HuH-7.5 (cell line): Measurements from ENCODE around the gene MFAP3.
"Not testable (repeated sequence)": the region's sequence is repeated elsewhere in the genome, so short reads cannot be mapped to it uniquely, and the experiment has no call there.

ENCODE experiments used
- DNase-seq: peaks from one replicate; pipeline ENCODE4 v3.0.0; 2011; ENCODE audit warnings: low spot score

MFAP3 gene

DNA sequence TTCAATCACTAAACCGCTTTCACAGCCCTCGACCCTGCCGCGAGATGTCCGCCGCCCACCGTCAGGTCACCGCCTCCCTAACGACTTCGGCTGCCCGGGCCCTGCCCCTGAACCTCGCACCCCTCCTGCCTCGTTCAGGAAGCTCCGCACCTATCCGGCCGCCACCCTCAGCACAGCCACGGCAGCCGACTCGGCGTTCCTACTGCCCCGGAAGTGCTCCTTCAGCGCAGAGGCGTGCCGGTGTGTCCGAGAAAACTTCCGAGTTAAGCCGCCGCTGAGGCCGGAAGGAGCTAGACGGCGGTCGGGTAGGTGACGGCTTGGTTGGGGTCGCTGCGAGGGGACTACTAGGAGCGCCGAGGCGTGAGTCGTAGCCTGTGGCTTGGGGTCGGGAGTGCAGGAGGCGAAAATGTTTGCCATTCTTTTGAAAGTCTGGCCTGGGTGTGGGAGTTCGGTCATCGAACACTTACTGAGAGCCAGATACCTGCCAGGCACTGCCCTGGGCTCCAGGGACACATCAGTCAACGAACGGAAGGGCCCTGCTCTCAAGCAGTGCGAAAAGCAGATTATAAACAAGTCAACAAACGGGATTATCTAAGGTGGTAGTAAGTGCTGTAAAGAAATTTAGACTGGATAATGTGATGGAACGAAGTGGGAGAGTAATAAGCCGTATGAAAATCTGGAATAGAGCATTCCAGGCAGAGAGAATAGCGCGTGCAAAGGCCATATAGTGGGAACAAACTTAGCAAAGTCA is at the start of gene MFAP3, which contains the start of gene FAM114A2:
MFAP3 (plus strand) TSS at position 261 of the 751 bp plus-strand sequence. CDS start 10,756 bp downstream, outside the sequence.
FAM114A2 (minus strand) TSS at position 204 of the 751 bp plus-strand sequence. CDS start 3,957 bp downstream, outside the sequence.
- DNase-seq = peak; percentile 83

GRCh38 chr5:153991168-153991567 is 47.6 kb upstream of the MFAP3 start:
- no peak for DNase-seq

GRCh38 chr5:153998010-153998409 is 40.8 kb upstream of the MFAP3 start:
- no peak for DNase-seq

DNA sequence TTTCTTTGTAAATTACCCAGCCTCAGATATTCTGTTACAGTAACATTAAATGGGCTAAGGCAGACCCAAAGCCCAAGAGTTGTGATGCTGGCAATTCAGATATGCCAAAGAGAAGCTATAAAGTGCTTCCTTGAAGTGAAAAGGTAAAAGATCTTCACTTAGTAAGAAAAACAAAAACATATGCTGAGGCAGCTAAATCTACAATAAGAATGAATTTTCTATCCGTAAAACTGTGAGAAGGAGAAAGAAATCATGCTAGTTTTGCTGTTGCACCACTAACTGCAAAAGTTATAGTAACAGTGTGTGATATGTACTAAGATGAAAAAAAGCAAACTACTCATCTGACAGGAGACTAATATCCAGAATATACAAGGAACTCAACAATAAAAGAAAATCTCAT is 40.0 kb upstream of the MFAP3 start:
- DNase-seq = no peak

GRCh38 chr5:153999995-154000394 is 38.8 kb upstream of the MFAP3 start:
- no peak for DNase-seq

DNA sequence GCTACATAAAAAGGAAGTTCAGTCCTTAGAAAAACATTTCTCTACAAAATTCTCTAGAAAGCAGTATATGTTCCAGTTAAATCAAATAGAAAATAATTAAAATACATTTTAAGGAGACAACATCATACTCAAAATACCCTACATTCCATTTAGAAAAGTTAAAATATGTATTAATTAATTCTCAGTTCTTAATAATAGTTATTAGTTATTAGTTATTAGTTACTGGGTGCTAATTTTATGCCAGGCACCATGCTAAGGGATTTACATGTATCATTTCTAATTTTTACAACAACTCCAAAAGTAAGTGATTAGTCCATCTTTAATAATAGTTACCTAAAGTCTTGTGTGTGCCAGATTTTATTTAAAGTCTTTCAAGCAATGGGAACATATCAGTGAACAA is 38.1 kb upstream of the MFAP3 start:
- no peak for DNase-seq

GRCh38 chr5:154002093-154002492 is 36.7 kb upstream of the MFAP3 start:
- no peak for DNase-seq

GRCh38 chr5:154002511-154003020 is 36.2 kb upstream of the MFAP3 start:
- DNase-seq = no peak

GRCh38 chr5:154005648-154006047 is 33.1 kb upstream of the MFAP3 start:
- DNase-seq = no peak

- DNase-seq = no peak
Measured at GRCh38 chr5:154010660-154011059, 28.1 kb upstream of the MFAP3 start.

GRCh38 chr5:154015071-154015693 is 23.6 kb upstream of the MFAP3 start:
- no peak for DNase-seq

DNA sequence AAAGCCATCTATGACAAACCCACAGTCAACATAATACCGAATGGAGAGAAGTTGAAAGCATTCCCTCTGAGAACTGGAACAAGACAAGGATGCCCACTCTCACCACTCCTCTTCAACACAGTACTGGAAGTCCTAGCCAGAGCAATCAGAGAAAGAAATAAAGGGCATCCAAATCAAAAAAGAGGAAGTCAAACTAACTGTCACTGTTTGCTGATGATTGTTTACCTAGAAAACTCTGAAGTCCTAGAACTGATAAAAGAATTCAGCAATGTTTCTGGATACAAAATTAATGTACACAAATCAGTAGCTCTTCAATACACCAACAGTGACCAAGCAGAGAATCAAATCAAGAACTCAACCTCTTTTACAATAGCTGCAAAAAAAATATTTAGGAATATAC is 19.8 kb upstream of the MFAP3 start:
- DNase-seq = not testable (repeated sequence)

- no peak for DNase-seq
Measured at GRCh38 chr5:154025951-154026350, 12.8 kb upstream of the MFAP3 start.

DNA sequence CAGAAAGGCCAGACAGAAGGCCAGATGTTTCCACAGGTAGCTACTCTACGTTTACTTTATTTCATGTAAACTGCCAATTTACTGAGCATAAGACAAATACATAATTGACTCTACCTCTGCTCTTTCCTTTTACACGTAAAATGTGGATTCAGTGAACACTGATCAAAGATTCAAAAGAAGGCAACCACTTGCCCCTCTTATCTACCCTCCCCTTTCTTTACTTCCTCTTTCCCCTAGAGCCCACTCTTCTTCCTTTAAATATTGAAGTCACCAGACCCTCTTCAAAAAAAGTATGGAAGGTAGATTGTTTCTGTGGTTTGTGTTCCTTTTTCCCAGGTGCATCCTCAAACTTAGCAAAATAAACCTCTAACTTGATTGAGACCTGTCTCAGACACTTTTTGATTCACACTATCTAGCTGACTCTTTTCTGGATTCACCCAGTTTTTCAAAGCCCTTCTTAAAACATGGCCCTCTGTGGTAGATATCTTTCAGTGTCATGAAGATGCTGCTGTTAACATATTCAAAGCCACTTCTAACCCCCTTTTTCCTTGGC is 6.8 kb upstream of the MFAP3 start:
- DNase-seq = no peak

- no peak for DNase-seq
Measured at GRCh38 chr5:154034944-154035343, 3.8 kb upstream of the MFAP3 start.

- DNase-seq = no peak
Measured at GRCh38 chr5:154038261-154038706, 483 bp upstream of the MFAP3 start.

DNA sequence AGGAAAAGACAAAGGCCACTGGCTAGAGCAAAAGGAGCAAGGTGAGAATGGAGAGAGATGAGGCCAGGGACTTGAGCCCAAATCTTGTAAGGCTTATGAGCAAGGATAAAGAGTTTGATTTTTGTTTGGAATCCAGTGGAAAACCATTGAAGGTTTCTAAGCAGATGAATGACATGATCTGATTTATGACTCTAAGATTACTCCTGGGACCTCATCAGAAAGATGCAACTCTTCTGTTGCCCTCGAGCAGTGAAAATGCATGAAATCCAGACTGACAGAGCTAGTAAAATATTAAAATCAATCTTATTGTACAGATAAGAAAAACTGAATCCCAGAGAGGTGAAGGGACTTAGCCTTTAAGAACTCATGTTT is 677 bp downstream of the MFAP3 start:
- DNase-seq = no peak

DNA sequence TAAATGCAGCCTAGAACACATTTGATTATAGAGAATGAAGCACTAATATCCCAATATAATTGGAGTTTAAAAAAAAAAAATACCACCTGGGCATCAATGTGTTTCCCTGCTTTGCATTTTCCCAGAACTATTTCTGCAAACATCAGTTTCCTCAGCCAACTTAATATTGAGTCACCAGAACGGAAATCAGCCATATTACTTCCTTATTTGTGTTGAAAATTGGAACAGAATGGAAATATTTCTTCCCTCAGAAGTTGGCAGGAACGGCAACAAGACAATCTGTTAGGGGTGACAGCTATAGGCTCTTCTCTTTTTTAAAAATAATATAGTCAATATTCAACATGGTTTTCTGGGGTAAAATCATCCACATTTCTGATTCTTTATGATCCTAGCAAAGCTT is 4.0 kb downstream of the MFAP3 start:
- DNase-seq = no peak

DNA sequence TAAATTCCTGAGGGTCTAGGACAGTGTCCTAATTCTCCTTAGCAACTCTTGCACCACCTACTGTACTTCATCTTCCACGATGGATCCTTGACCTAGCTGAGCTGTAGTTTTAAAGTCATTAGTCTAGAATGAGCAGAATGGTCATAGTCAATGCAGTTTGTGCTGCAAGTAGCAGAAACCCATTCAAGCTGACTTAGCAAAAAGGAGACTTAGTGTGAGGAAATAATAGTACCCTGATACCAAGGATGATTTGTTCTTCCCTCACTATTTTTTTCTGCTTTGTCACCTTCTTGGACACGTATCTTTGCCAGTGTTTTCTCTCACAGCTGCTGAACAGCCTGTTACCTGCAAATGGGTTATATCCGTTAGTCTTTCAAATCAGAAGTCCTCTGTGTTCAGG is 5.3 kb downstream of the MFAP3 start:
- DNase-seq = no peak

GRCh38 chr5:154044581-154044980 is 5.8 kb downstream of the MFAP3 start:
- DNase-seq = no peak

GRCh38 chr5:154046486-154046885 is 7.7 kb downstream of the MFAP3 start:
- no peak for DNase-seq

DNA sequence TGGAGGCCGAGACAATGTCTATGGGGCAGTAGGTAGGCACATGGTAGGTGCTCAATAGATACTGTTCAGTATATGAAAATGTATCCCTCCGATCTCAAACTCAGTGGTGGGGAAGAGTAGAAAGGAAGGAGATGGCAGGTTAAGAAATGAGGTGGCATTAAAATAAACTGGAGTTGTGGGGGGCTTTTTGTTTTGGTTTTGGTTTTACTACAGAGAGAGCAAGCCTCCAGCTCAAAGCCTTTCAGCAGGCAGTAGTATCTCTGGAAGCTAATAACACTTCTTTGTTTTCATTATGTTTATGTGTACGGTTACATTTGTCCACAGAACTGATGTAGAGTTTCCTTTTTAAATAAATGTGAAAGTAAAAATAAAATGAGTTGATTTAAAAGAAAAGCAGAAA is 8.6 kb downstream of the MFAP3 start:
- no peak for DNase-seq

- DNase-seq = no peak
Measured at GRCh38 chr5:154049636-154050035, 10.9 kb downstream of the MFAP3 start.
